ENCODE measurements around the gene SPG7.

GRCh38 chr16:89554343-89554742 lies 46.1 kb downstream of the SPG7 start:
- TF ChIP-seq POLR2AphosphoS5 (IDR thresholded peaks at IDR 0.05) (no peak), CTCF (IDR thresholded peaks at IDR 0.05) (no peak), EP300 (IDR thresholded peaks at IDR 0.05) (no peak)
